ENCODE measurements around the gene CEP170. TPM values are rescaled to one million over a fixed set of nuclear protein-coding genes. Genes with fewer than 3 reads are reported as not detected.

The CEP170 gene
- total RNA-seq, 1 experiment from 2014 or later = 94.7 TPM

GRCh38 chr1:243301059-243301458 lies 46.0 kb upstream of the CEP170 start (continued):
- TF ChIP-seq ETV6 (CRISPR knock-in tag; IDR thresholded peaks at IDR 0.05) = no peak
- TF ChIP-seq FOXK1 (CRISPR knock-in tag; IDR thresholded peaks at IDR 0.05) = no peak
- TF ChIP-seq PRRX2 (CRISPR knock-in tag; IDR thresholded peaks at IDR 0.05) = no peak
- TF ChIP-seq CREM (CRISPR knock-in tag; IDR thresholded peaks at IDR 0.05) = no peak

GRCh38 chr1:243299069-243299468 lies 44.0 kb upstream of the CEP170 start:
- no peaks in the 10 kb centered on the region for H3K27me3 Mint-ChIP-seq (ENCODE audit: low read depth)
- DNase-seq (ENCODE audit: low spot score) (no peak), ATAC-seq (no peak)
- H3K27ac Mint-ChIP-seq = no peak overlapping the region
- ChIA-PET POLR2A (no interaction called here), CTCF (no interaction called here)
- H3K4me3 Mint-ChIP-seq = no peak overlapping the region
- H3K4me1 Mint-ChIP-seq = peaks cover 7% of the 10 kb centered on the region
- H3K36me3 Mint-ChIP-seq = 0 out of 2 replicates have a peak, but pooled peaks cover 2% of the 10 kb centered on the region
- H3K9me3 Mint-ChIP-seq = peaks cover 6% of the 10 kb centered on the region
- TF ChIP-seq ATF3 (CRISPR knock-in tag; conservative IDR thresholded peaks at IDR 0.05) (no peak), MLX (CRISPR knock-in tag; IDR thresholded peaks at IDR 0.05) (no peak)

GRCh38 chr1:243294723-243295121 lies 39.6 kb upstream of the CEP170 start:
- Mint-ChIP-seq H3K36me3 (0 out of 2 replicates have a peak, but pooled peaks cover 5% of the 10 kb centered on the region), H3K4me1 (peaks cover 14% of the 10 kb centered on the region), H3K27ac (no peak overlapping the region), H3K9me3 (no peaks in the 10 kb centered on the region), H3K27me3 (ENCODE audit: low read depth) (no peaks in the 10 kb centered on the region), H3K4me3 (no peak overlapping the region)
- DNase-seq (ENCODE audit: low spot score) (no peak), ATAC-seq (no peak)
- CTCF ChIA-PET = interaction anchor here (1.3 kb wide), 1 partner anchor 49 kb away, joined by 3 read pairs; no protein-coding TSS in a partner anchor
- POLR2A ChIA-PET = no interaction called here
- TF ChIP-seq ERG (CRISPR knock-in tag; IDR thresholded peaks at IDR 0.05) (no peak), ZBTB43 (CRISPR knock-in tag; IDR thresholded peaks at IDR 0.05) (no peak), MLX (CRISPR knock-in tag; IDR thresholded peaks at IDR 0.05) (no peak), PREB (CRISPR knock-in tag; IDR thresholded peaks at IDR 0.05; ENCODE audit: borderline replicate concordance) (no peak), EMX1 (CRISPR knock-in tag; IDR thresholded peaks at IDR 0.05) (no peak), USF2 (CRISPR knock-in tag; IDR thresholded peaks at IDR 0.05) (no peak), ZNF121 (CRISPR knock-in tag; IDR thresholded peaks at IDR 0.05) (no peak), ZNF512 (CRISPR knock-in tag; IDR thresholded peaks at IDR 0.05; ENCODE audit: borderline replicate concordance) (no peak), CDX4 (CRISPR knock-in tag; IDR thresholded peaks at IDR 0.05; ENCODE audit: borderline replicate concordance) (no peak), CREM (CRISPR knock-in tag; IDR thresholded peaks at IDR 0.05) (no peak), FOXP4 (CRISPR knock-in tag; IDR thresholded peaks at IDR 0.05) (no peak), NR2C2 (CRISPR knock-in tag; IDR thresholded peaks at IDR 0.05) (no peak), ZNF263 (CRISPR knock-in tag; IDR thresholded peaks at IDR 0.05; ENCODE audit: low read depth) (no peak), ATF6 (CRISPR knock-in tag; IDR thresholded peaks at IDR 0.05) (no peak)

Measured in WTC11 (cell line).